WTC11 (cell line): ENCODE results near the gene TADA2A.

Experiments used
- CTCF ChIP-seq: fragments of 200-600 bp; IDR thresholded peaks from 2 replicates; pipeline ENCODE4 v1.8.0; 2022; ENCODE audit warnings: antibody characterized with exemption
- ZNF121 ChIP-seq: sonication (generic); formaldehyde crosslinking; IDR thresholded peaks from 2 replicates; pipeline ENCODE4 v1.8.0; 2023; ENCODE audit warnings: missing genetic modification reagents

GRCh38 chr17:37488009-37488604 is 81.4 kb downstream of the TADA2A start:
- TF ChIP-seq CTCF (no peak), ZNF121 (CRISPR knock-in tag) (no peak)
